ENCODE measurements around the gene CHRNB1. TPM values are rescaled to one million over a fixed set of nuclear protein-coding genes. Genes with fewer than 3 reads are reported as not detected.

Gene CHRNB1
- total RNA-seq, 2 experiments from 2014 or later = 13.2 to 13.4 TPM

DNA sequence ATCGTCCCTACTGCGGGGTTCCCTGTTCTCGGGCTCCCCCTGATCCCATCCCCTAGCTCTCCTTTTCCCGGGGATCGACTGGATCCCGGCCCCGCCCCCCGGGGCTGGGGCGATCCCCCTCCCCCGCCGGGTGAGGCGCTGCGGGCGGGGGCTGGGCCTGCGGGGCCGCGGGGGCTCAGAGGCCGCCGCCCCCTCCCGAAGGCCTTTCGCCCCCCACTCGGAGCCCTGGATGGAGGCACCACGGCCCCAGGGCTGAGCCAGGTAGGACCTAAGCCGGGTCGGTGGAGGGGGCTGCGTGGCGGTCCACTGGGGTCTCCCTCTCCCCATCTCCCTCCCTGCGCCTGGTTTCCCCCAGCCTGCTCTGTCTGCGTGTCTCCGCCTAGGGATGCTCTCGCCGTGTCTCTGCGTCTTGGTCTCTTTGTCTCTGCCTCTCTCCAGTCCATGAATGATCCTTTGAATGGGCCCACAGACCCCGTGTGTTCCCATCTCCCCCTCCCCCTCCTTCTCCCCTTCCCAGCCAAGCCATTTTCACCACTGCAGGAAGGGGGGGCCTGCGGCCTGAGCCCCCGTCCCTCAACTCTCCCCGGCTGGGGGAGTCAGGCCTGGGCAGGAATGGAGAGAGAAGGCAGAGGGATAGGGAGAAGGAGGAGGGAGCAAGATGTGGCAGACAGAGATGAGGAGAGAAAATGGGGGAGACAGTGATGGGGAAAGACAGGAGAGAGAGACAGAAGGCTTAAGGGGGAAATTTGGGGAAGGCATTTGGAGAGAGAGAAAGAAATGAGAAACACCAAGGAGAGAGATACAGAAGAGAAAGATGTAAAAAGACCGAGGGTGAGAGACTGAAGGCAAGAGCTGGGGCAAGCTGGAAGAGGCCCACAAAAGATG is 39.3 kb upstream of the CHRNB1 start:
- Histone ChIP-seq H3K36me3 (ENCODE audit: insufficient read depth, low read length) (no peaks in the 10 kb centered on the region), H2AFZ (ENCODE audit: low read length) (no peak overlapping the region), H4K20me1 (ENCODE audit: insufficient read depth, low read length) (no peaks in the 10 kb centered on the region), H3K4me1 (ENCODE audit: insufficient read depth, low read length, poor library complexity, severe bottlenecking) (peaks cover 6% of the 10 kb centered on the region), H3K9me2 (ENCODE audit: insufficient read depth, low read length) (no peaks in the 10 kb centered on the region), H3K79me2 (ENCODE audit: insufficient read depth, low read depth, low read length) (no peaks in the 10 kb centered on the region), H3K4me3 (ENCODE audit: low read depth, low read length, poor library complexity, severe bottlenecking) (no peak overlapping the region), H3K27ac (ENCODE audit: low read depth, low read length, poor library complexity, severe bottlenecking) (no peak overlapping the region), H3K4me2 (ENCODE audit: low read length) (no peak overlapping the region), H3K9me3 (ENCODE audit: low read length) (no peaks in the 10 kb centered on the region)
- POLR2A ChIA-PET = interaction anchor here (0.6 kb wide), 1 partner anchor 182 kb away, joined by 4 read pairs; no protein-coding TSS in a partner anchor
- intact Hi-C loops (cut with micrococcal nuclease; ENCODE audit: unreplicated experiment) = no loop called here
- CTCF ChIA-PET (ENCODE audit: unreplicated experiment) = no interaction called here
- TF ChIP-seq EZH2phosphoT487 (IDR thresholded peaks at IDR 0.05; ENCODE audit: borderline replicate concordance, low read depth, low read length) = no peak
- TF ChIP-seq, protein P1, sequence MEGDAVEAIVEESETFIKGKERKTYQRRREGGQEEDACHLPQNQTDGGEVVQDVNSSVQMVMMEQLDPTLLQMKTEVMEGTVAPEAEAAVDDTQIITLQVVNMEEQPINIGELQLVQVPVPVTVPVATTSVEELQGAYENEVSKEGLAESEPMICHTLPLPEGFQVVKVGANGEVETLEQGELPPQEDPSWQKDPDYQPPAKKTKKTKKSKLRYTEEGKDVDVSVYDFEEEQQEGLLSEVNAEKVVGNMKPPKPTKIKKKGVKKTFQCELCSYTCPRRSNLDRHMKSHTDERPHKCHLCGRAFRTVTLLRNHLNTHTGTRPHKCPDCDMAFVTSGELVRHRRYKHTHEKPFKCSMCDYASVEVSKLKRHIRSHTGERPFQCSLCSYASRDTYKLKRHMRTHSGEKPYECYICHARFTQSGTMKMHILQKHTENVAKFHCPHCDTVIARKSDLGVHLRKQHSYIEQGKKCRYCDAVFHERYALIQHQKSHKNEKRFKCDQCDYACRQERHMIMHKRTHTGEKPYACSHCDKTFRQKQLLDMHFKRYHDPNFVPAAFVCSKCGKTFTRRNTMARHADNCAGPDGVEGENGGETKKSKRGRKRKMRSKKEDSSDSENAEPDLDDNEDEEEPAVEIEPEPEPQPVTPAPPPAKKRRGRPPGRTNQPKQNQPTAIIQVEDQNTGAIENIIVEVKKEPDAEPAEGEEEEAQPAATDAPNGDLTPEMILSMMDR (conservative IDR thresholded peaks at IDR 0.05; ENCODE audit: low read length) = no peak
- BruUV-seq (replicated peaks) = no TSS peak
- DNase-seq (ENCODE audit: low spot score) = no peak

DNA sequence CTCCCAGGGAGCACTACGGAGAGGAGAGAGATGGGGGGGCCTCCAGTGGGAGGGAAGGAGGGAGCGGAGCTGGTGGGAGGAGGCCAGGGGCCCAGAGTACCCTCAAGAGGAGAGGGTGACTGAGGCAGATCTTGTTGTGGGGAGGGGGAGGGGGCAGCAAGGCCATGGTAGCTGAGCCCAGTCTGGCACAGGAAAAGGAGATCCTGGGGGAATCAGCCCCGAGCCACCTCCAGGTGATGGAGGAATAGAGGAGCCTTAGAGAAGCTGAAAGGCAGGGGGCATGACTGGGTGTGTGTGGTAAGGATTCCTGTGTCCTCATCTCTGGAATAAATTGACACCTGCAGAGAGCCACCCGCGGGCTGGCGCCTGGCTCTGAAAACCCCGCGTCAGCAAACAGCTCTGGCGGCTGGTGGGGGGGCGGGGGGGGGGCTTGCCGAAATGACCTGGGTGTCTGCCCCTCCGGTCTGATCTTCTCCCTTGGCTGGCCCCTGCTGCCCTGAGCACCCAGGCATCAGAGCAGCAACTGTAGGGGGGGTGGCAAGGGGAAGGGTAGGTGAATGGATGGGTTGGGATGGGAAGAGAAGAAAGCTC is 38.5 kb upstream of the CHRNB1 start:
- intact Hi-C loops (cut with micrococcal nuclease; ENCODE audit: unreplicated experiment) = no loop called here
- no peak overlapping the region for H3K4me2 ChIP-seq (ENCODE audit: low read length)
- no peak overlapping the region for H3K4me3 ChIP-seq (ENCODE audit: low read depth, low read length, poor library complexity, severe bottlenecking)
- no TSS peak for BruUV-seq (replicated peaks)
- no peaks in the 10 kb centered on the region for H3K79me2 ChIP-seq (ENCODE audit: insufficient read depth, low read depth, low read length)
- no peak for DNase-seq (ENCODE audit: low spot score)
- no peaks in the 10 kb centered on the region for H3K9me3 ChIP-seq (ENCODE audit: low read length)
- no peak overlapping the region for H2AFZ ChIP-seq (ENCODE audit: low read length)
- no peaks in the 10 kb centered on the region for H4K20me1 ChIP-seq (ENCODE audit: insufficient read depth, low read length)
- CTCF ChIA-PET (ENCODE audit: unreplicated experiment) = no interaction called here
- no peaks in the 10 kb centered on the region for H3K36me3 ChIP-seq (ENCODE audit: insufficient read depth, low read length)
- H3K9me2 ChIP-seq (ENCODE audit: insufficient read depth, low read length) = no peaks in the 10 kb centered on the region
- H3K27ac ChIP-seq (ENCODE audit: low read depth, low read length, poor library complexity, severe bottlenecking) = no peak overlapping the region
- POLR2A ChIA-PET = no interaction called here
- peaks cover 6% of the 10 kb centered on the region for H3K4me1 ChIP-seq (ENCODE audit: insufficient read depth, low read length, poor library complexity, severe bottlenecking)
- no peak for TF ChIP-seq EZH2phosphoT487 (IDR thresholded peaks at IDR 0.05; ENCODE audit: borderline replicate concordance, low read depth, low read length)
- TF ChIP-seq, protein P1 (conservative IDR thresholded peaks at IDR 0.05; ENCODE audit: low read length) = no peak

DNA sequence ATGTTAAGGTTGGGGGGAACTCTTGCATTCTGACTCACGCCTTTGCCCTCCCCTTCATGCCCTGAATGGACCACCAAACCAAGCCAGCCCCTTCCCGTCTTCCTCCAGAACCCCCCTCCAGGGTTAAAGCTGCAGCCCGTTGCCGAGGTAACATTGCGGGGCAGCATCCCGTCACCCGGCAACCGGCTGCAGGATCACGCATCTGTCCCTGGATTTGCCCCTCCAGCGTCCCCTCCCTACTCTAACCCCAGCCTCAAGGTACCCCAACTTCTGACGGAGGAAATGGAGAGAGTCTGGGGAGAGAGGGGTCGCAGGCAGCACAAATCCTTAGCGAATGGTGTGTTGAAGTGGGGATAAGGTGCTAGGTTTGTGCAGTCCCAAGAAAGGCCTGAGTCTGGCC is 37.8 kb upstream of the CHRNB1 start:
- Histone ChIP-seq H3K79me2 (ENCODE audit: insufficient read depth, low read depth, low read length) (no peaks in the 10 kb centered on the region), H4K20me1 (ENCODE audit: insufficient read depth, low read length) (no peaks in the 10 kb centered on the region), H3K36me3 (ENCODE audit: insufficient read depth, low read length) (no peaks in the 10 kb centered on the region), H3K4me1 (ENCODE audit: insufficient read depth, low read length, poor library complexity, severe bottlenecking) (peaks cover 6% of the 10 kb centered on the region), H2AFZ (ENCODE audit: low read length) (no peak overlapping the region), H3K4me2 (ENCODE audit: low read length) (no peak overlapping the region), H3K9me2 (ENCODE audit: insufficient read depth, low read length) (no peaks in the 10 kb centered on the region), H3K4me3 (ENCODE audit: low read depth, low read length, poor library complexity, severe bottlenecking) (no peak overlapping the region), H3K9me3 (ENCODE audit: low read length) (no peaks in the 10 kb centered on the region), H3K27ac (ENCODE audit: low read depth, low read length, poor library complexity, severe bottlenecking) (no peak overlapping the region)
- intact Hi-C loops (cut with micrococcal nuclease; ENCODE audit: unreplicated experiment) = no loop called here
- DNase-seq (ENCODE audit: low spot score) = no peak
- TF ChIP-seq EZH2phosphoT487 (IDR thresholded peaks at IDR 0.05; ENCODE audit: borderline replicate concordance, low read depth, low read length) = no peak
- ChIA-PET CTCF (ENCODE audit: unreplicated experiment) (no interaction called here), POLR2A (no interaction called here)
- no TSS peak for BruUV-seq (replicated peaks)

All from OCI-LY7 (cell line).